IMR-90 (cell line): Measurements from ENCODE around the gene CDH16. TPM values are rescaled to one million over a fixed set of nuclear protein-coding genes. Genes with fewer than 3 reads are reported as not detected.

Experiments
- ATAC-seq: fragments of 200-7000 bp; cut with Tn5 transposase; 2 replicates; pipeline ENCODE4 v1.9.1; 2020; ENCODE audit warnings: low read depth, mild to moderate bottlenecking, moderate library complexity
- BruUV-seq: library from RNA; stranded (reverse); fragments of 400-500 nt; replicated peaks from 2 replicates; lab custom pipeline; 2021; lab: Mats Ljungman, UMichigan
- CTCF ChIA-PET: fragments of 300-600 bp; formaldehyde crosslinking; extraction: SDS; loops from one replicate; lab custom pipeline; 2021; ENCODE audit warnings: antibody characterized with exemption; lab: Yijun Ruan, JAX
- POLR2A ChIA-PET: fragments of 300-600 bp; sonication (Branson Sonifier 250); formaldehyde crosslinking; loops from one replicate; lab custom pipeline; 2022; ENCODE audit warnings: antibody characterized with exemption; ENCODE audit not compliant: unreplicated experiment; lab: Charles Lee
- DNase-seq: peaks from one replicate; pipeline ENCODE4 v3.0.0; 2013
- H2AFZ ChIP-seq: replicated peaks from 2 replicates; pipeline ENCODE3; 2013; ENCODE audit warnings: low read length, mild to moderate bottlenecking; ENCODE audit not compliant: poor library complexity
- H2AK5ac ChIP-seq: 2 replicates; pipeline ENCODE4 v1.6.1; 2013; ENCODE audit warnings: low read depth, low read length, inconsistent platforms
- H2AK9ac ChIP-seq: replicated peaks from 2 replicates; pipeline ENCODE3; 2013; ENCODE audit warnings: mild to moderate bottlenecking, low read depth, low read length, moderate library complexity; ENCODE audit not compliant: poor library complexity
- H2BK120ac ChIP-seq: 2 replicates; pipeline ENCODE4 v1.6.1; 2013; ENCODE audit warnings: low read depth, low read length, inconsistent platforms
- H2BK15ac ChIP-seq: 3 replicates; pipeline ENCODE4 v1.6.1; 2013; ENCODE audit warnings: low read depth, low read length, inconsistent platforms
- H2BK20ac ChIP-seq: 2 replicates; pipeline ENCODE4 v1.6.1; 2013; ENCODE audit warnings: low read depth, mild to moderate bottlenecking, inconsistent platforms, low read length, moderate library complexity
- H2BK5ac ChIP-seq: 2 replicates; pipeline ENCODE4 v1.6.1; 2013; ENCODE audit warnings: mild to moderate bottlenecking, low read depth, low read length, inconsistent platforms; ENCODE audit not compliant: poor library complexity, severe bottlenecking
- H3K14ac ChIP-seq: replicated peaks from 2 replicates; pipeline ENCODE4 v1.6.1; 2013; ENCODE audit warnings: low read depth, low read length, inconsistent platforms
- H3K18ac ChIP-seq: 2 replicates; pipeline ENCODE4 v1.6.1; 2013; ENCODE audit warnings: low read depth, low read length, control low read depth
- H3K23ac ChIP-seq: 2 replicates; pipeline ENCODE4 v1.6.1; 2013; ENCODE audit warnings: low read depth, low read length, inconsistent platforms
- H3K27ac ChIP-seq: 2 replicates; pipeline ENCODE4 v1.5.1; 2013; ENCODE audit warnings: mild to moderate bottlenecking, control low read depth, low read length; ENCODE audit not compliant: insufficient read depth
- H3K27me3 ChIP-seq: 2 replicates; pipeline ENCODE4 v1.6.1; 2013; ENCODE audit warnings: low read length; ENCODE audit not compliant: control insufficient read depth, insufficient read depth
- H3K36me3 ChIP-seq: 2 replicates; pipeline ENCODE4 v1.6.1; 2013; ENCODE audit warnings: low read length, mixed read lengths; ENCODE audit not compliant: control insufficient read depth, insufficient read depth
- H3K4ac ChIP-seq: 2 replicates; pipeline ENCODE4 v1.6.1; 2013; ENCODE audit warnings: low read depth, low read length, inconsistent platforms
- H3K4me1 ChIP-seq: 2 replicates; pipeline ENCODE4 v1.6.1; 2013; ENCODE audit warnings: low read length, mixed read lengths; ENCODE audit not compliant: control insufficient read depth, insufficient read depth
- H3K4me2 ChIP-seq: 2 replicates; pipeline ENCODE4 v1.6.1; 2013; ENCODE audit warnings: low read depth, mild to moderate bottlenecking, control low read depth, low read length, moderate library complexity
- H3K4me3 ChIP-seq: 2 replicates; pipeline ENCODE4 v1.5.1; 2013; ENCODE audit warnings: low read depth, mild to moderate bottlenecking, control low read depth, low read length, moderate library complexity; ENCODE audit not compliant: insufficient read depth
- H3K56ac ChIP-seq: 2 replicates; pipeline ENCODE4 v1.6.1; 2013; ENCODE audit warnings: low read length, inconsistent platforms; ENCODE audit not compliant: insufficient read depth; ENCODE audit errors: extremely low read depth
- H3K79me1 ChIP-seq, 2 experiments: 2 replicates each; pipeline ENCODE4 v1.6.1; 2013; ENCODE audit warnings: low read length in 2 of 2, inconsistent platforms in 1 of 2, low read depth in 1 of 2
- H3K9ac ChIP-seq: 2 replicates; pipeline ENCODE4 v1.6.1; 2013; ENCODE audit warnings: low read depth, low read length, control low read depth
- H3K9me1 ChIP-seq: 2 replicates; pipeline ENCODE4 v1.6.1; 2013; ENCODE audit warnings: low read length, inconsistent platforms; ENCODE audit not compliant: insufficient read depth
- H3K9me3 ChIP-seq: 2 replicates; pipeline ENCODE4 v1.6.1; 2013; ENCODE audit warnings: low read length; ENCODE audit not compliant: control insufficient read depth, insufficient read depth
- H4K20me1 ChIP-seq: 2 replicates; pipeline ENCODE4 v1.6.1; 2013; ENCODE audit warnings: low read length, inconsistent platforms; ENCODE audit not compliant: insufficient read depth
- H4K5ac ChIP-seq: 2 replicates; pipeline ENCODE4 v1.6.1; 2013; ENCODE audit warnings: mild to moderate bottlenecking, low read depth, low read length, control low read depth
- H4K8ac ChIP-seq, 2 experiments: 2 replicates each; pipeline ENCODE4 v1.6.1; 2013; ENCODE audit warnings: low read depth in 2 of 2, low read length in 2 of 2, control low read depth in 1 of 2, inconsistent platforms in 1 of 2
- H4K91ac ChIP-seq: 2 replicates; pipeline ENCODE4 v1.6.1; 2013; ENCODE audit warnings: low read depth, low read length, inconsistent platforms; ENCODE audit not compliant: insufficient read depth
- BHLHE40 ChIP-seq: fragments of 150-350 bp; IDR thresholded peaks from 2 replicates; pipeline ENCODE4 v1.6.1; 2016; ENCODE audit warnings: mild to moderate bottlenecking, low read depth, low read length
- CEBPB ChIP-seq: IDR thresholded peaks from 2 replicates; pipeline ENCODE4 v1.6.1; 2012; ENCODE audit warnings: low read depth, low read length, improper control_type of control experiment
- CHD1 ChIP-seq: IDR thresholded peaks from 2 replicates; pipeline ENCODE4 v1.6.1; 2012; ENCODE audit warnings: low read depth, low read length, improper control_type of control experiment
- FOS ChIP-seq: fragments of 150-350 bp; IDR thresholded peaks from 2 replicates; pipeline ENCODE4 v1.6.1; 2016; ENCODE audit warnings: low read depth, low read length
- MAFK ChIP-seq: IDR thresholded peaks from 2 replicates; pipeline ENCODE4 v1.6.1; 2012; ENCODE audit warnings: low read depth, low read length, improper control_type of control experiment
- MAZ ChIP-seq: IDR thresholded peaks from 2 replicates; pipeline ENCODE4 v1.6.1; 2012; ENCODE audit warnings: low read depth, mild to moderate bottlenecking, low read length, improper control_type of control experiment, moderate library complexity, borderline replicate concordance
- MXI1 ChIP-seq: IDR thresholded peaks from 2 replicates; pipeline ENCODE4 v1.6.1; 2012; ENCODE audit warnings: low read depth, mild to moderate bottlenecking, low read length, moderate library complexity, borderline replicate concordance
- NFE2L2 ChIP-seq: fragments of 150-350 bp; IDR thresholded peaks from 2 replicates; pipeline ENCODE4 v1.6.1; 2016; ENCODE audit warnings: low read depth, mild to moderate bottlenecking, low read length
- POLR2A ChIP-seq: IDR thresholded peaks from 2 replicates; pipeline ENCODE4 v1.6.1; 2012; ENCODE audit warnings: mild to moderate bottlenecking, low read depth, low read length
- RAD21 ChIP-seq: IDR thresholded peaks from 2 replicates; pipeline ENCODE4 v1.6.1; 2012; ENCODE audit warnings: low read length, improper control_type of control experiment
- RCOR1 ChIP-seq: IDR thresholded peaks from 2 replicates; pipeline ENCODE4 v1.6.1; 2012; ENCODE audit warnings: mild to moderate bottlenecking, low read length, improper control_type of control experiment; ENCODE audit not compliant: insufficient replicate concordance
- RFX5 ChIP-seq: IDR thresholded peaks from 2 replicates; pipeline ENCODE4 v1.8.0; 2012; ENCODE audit warnings: low read depth, mild to moderate bottlenecking, low read length, moderate library complexity
- SMC3 ChIP-seq: fragments of 150-350 bp; IDR thresholded peaks from 2 replicates; pipeline ENCODE4 v1.6.1; 2016; ENCODE audit warnings: low read depth, mild to moderate bottlenecking, antibody characterized with exemption, low read length, moderate library complexity
- WGBS, 2 experiments: methylation state at CpG; one replicate each; pipeline versions ENCODE4 v1.1.5 to v1.1.7; 2013; ENCODE audit warnings: missing lambda C conversion rate in 2 of 2; ENCODE audit not compliant: insufficient read length in 1 of 2; ENCODE audit errors: extremely low coverage in 2 of 2; 5-methylcytosine and 5-hydroxymethylcytosine counted together
- dilution Hi-C: fragments of 300-500 bp; cut with HindIII; formaldehyde crosslinking; loops from one replicate; pipeline ENCODE4 v1.14.3; 2018; ENCODE audit warnings: low sequenced_read_pairs; ENCODE audit not compliant: unreplicated experiment
- in situ Hi-C: fragments of 300-500 bp; cut with MboI; formaldehyde crosslinking; loops from 3 replicates; pipeline ENCODE4 v1.14.3; 2019; ENCODE audit warnings: low sequenced_read_pairs, inconsistent platforms, mixed read lengths
- intact Hi-C: fragments of 100-400 bp; cut with micrococcal nuclease; formaldehyde crosslinking; loops from 2 replicates; pipeline ENCODE4 v1.10.0; 2022
- polyA plus RNA-seq, 3 experiments: library from polyadenylated mRNA; depleted of rRNA; stranded (reverse); fragments of >200 nt; gene quantifications; 2 replicates each; pipeline ENCODE4 v1.2.3, GENCODE V29; 2012; ENCODE audit warnings: low replicate concordance in 1 of 3
- total RNA-seq: library from RNA; depleted of rRNA; stranded (reverse); fragments of >200 nt; gene quantifications from 2 replicates; pipeline ENCODE4 v1.2.3, GENCODE V29; 2012
- TF ChIP-seq, protein P1 (sequence below): conservative IDR thresholded peaks from 2 replicates; pipeline ENCODE4 v1.5.1; 2012; ENCODE audit warnings: mild to moderate bottlenecking, low read depth, low read length, improper control_type of control experiment
- TF ChIP-seq, protein P2 (sequence below): fragments of 150-350 bp; IDR thresholded peaks from 2 replicates; pipeline ENCODE4 v1.6.1; 2017; ENCODE audit warnings: mild to moderate bottlenecking, antibody characterized with exemption, low read length, low read depth
- TF ChIP-seq, protein P3 (sequence below): fragments of 150-350 bp; IDR thresholded peaks from 2 replicates; pipeline ENCODE4 v1.6.1; 2016; ENCODE audit warnings: low read depth, mild to moderate bottlenecking, low read length, moderate library complexity, borderline replicate concordance

The CDH16 gene
- total and polyA plus RNA-seq, 2 of the 4 experiments (the other 2 are of a cell fraction): not detected

DNA sequence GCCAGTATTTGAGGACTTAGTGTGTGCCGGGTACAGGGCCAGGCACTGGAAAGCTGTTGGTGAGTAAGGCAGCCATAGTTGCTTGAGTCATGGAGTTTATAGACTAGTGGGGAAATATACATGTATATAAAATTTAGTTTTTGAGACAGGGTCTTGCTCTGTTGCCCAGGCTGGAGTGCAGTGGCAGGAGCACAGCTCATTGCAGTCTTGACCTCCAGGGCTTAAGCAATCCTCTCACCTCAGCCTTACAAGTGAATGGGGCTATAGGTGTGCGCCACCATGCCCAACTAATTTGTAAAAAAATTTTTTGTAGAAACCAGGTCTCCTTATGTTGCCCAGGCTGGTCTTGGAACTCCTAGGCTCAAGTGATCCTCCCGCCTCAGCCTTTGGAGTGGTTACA, 36.0 kb downstream of the CDH16 start:
- no peak overlapping the region for H3K23ac ChIP-seq
- no peak overlapping the region for H4K5ac ChIP-seq
- no peak overlapping the region for H2AFZ ChIP-seq
- no peak overlapping the region for H3K56ac ChIP-seq
- no peak overlapping the region for H2BK120ac ChIP-seq
- H3K36me3 ChIP-seq: peaks cover 14% of the 10 kb centered on the region
- no CpG with 5 or more reads among the region's 3 CpGs for WGBS, 2 experiments
- no peaks in the 10 kb centered on the region for H3K27me3 ChIP-seq
- in situ Hi-C loops (no loop called here), intact Hi-C loops (no loop called here), dilution Hi-C loops (no loop called here)
- H2AK9ac ChIP-seq: no peak overlapping the region
- no peak overlapping the region for H4K8ac ChIP-seq
- H3K4me3 ChIP-seq: no peak overlapping the region
- no peak overlapping the region for H3K27ac ChIP-seq
- no peak for TF ChIP-seq MAFK
- TF ChIP-seq RFX5: no peak
- TF ChIP-seq RCOR1: no peak
- no peak for TF ChIP-seq CEBPB
- TF ChIP-seq SMC3: no peak
- TF ChIP-seq BHLHE40: no peak
- TF ChIP-seq, protein P1, sequence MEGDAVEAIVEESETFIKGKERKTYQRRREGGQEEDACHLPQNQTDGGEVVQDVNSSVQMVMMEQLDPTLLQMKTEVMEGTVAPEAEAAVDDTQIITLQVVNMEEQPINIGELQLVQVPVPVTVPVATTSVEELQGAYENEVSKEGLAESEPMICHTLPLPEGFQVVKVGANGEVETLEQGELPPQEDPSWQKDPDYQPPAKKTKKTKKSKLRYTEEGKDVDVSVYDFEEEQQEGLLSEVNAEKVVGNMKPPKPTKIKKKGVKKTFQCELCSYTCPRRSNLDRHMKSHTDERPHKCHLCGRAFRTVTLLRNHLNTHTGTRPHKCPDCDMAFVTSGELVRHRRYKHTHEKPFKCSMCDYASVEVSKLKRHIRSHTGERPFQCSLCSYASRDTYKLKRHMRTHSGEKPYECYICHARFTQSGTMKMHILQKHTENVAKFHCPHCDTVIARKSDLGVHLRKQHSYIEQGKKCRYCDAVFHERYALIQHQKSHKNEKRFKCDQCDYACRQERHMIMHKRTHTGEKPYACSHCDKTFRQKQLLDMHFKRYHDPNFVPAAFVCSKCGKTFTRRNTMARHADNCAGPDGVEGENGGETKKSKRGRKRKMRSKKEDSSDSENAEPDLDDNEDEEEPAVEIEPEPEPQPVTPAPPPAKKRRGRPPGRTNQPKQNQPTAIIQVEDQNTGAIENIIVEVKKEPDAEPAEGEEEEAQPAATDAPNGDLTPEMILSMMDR: no peak
- TF ChIP-seq MXI1: no peak
- TF ChIP-seq CHD1: no peak
- no peak for TF ChIP-seq NFE2L2
- TF ChIP-seq FOS: no peak
- TF ChIP-seq RAD21: no peak
- no peak for TF ChIP-seq POLR2A
- TF ChIP-seq, protein P2, sequence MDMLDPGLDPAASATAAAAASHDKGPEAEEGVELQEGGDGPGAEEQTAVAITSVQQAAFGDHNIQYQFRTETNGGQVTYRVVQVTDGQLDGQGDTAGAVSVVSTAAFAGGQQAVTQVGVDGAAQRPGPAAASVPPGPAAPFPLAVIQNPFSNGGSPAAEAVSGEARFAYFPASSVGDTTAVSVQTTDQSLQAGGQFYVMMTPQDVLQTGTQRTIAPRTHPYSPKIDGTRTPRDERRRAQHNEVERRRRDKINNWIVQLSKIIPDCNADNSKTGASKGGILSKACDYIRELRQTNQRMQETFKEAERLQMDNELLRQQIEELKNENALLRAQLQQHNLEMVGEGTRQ: no peak
- TF ChIP-seq, protein P3, sequence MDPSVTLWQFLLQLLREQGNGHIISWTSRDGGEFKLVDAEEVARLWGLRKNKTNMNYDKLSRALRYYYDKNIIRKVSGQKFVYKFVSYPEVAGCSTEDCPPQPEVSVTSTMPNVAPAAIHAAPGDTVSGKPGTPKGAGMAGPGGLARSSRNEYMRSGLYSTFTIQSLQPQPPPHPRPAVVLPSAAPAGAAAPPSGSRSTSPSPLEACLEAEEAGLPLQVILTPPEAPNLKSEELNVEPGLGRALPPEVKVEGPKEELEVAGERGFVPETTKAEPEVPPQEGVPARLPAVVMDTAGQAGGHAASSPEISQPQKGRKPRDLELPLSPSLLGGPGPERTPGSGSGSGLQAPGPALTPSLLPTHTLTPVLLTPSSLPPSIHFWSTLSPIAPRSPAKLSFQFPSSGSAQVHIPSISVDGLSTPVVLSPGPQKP: no peak
- TF ChIP-seq MAZ: no peak
- H2BK5ac ChIP-seq: no peak overlapping the region
- no peak overlapping the region for H2BK20ac ChIP-seq
- H3K9me3 ChIP-seq: no peaks in the 10 kb centered on the region
- H3K18ac ChIP-seq: no peak overlapping the region
- no peak overlapping the region for H3K9ac ChIP-seq
- H4K91ac ChIP-seq: no peak overlapping the region
- no peak overlapping the region for H2AK5ac ChIP-seq
- ATAC-seq (no peak), DNase-seq (no peak)
- no peak overlapping the region for H3K4me2 ChIP-seq
- peaks cover 10% of the 10 kb centered on the region; the same call in 1 of the 2 replicates for H4K20me1 ChIP-seq
- H3K4ac ChIP-seq: no peak overlapping the region
- H3K9me1 ChIP-seq: peaks cover 17% of the 10 kb centered on the region
- H3K79me1 ChIP-seq: peaks cover 15 to 50% of the 10 kb centered on the region in 2 experiments
- H2BK15ac ChIP-seq: no peak overlapping the region
- POLR2A ChIA-PET: interaction anchor here (0.6 to 0.8 kb wide), 2 partner anchors 10 to 18 kb away, joined by 3 to 4 read pairs; no protein-coding TSS in a partner anchor
- H3K14ac ChIP-seq: no peak overlapping the region
- no TSS peak for BruUV-seq
- peaks cover 19% of the 10 kb centered on the region for H3K4me1 ChIP-seq
- CTCF ChIA-PET: interaction anchor here (1.0 to 1.5 kb wide), 2 partner anchors 10 to 52 kb away, joined by 3 to 4 read pairs; partner anchors contain the start of gene NAE1
